Panc1 (cell line): Measurements from ENCODE around the gene SUDS3.
A peak's percentile ranks its signal among the peaks of the same experiment; 100 is the strongest.

Experiments
- POLR2AphosphoS5 ChIP-seq: IDR thresholded peaks from 2 replicates; pipeline ENCODE4 v1.6.1; 2012; ENCODE audit warnings: mild to moderate bottlenecking, low read depth, low read length, moderate library complexity
- SIN3A ChIP-seq: IDR thresholded peaks from 2 replicates; pipeline ENCODE4 v1.6.1; 2012; ENCODE audit warnings: low read depth, mild to moderate bottlenecking, low read length, moderate library complexity, borderline replicate concordance; ENCODE audit not compliant: insufficient read depth
- TF ChIP-seq, protein P1 (sequence below): fragments of 450-650 bp; IDR thresholded peaks from 2 replicates; pipeline ENCODE4 v1.5.1; 2017; ENCODE audit warnings: mild to moderate bottlenecking
- TF ChIP-seq, protein P2 (sequence below), 2 experiments: IDR thresholded peaks; 2 replicates each; pipeline ENCODE4 v1.6.1; 2011 to 2012; ENCODE audit warnings: low read depth in 2 of 2, control low read depth in 1 of 2, low read length in 1 of 2, mild to moderate bottlenecking in 1 of 2, moderate library complexity in 1 of 2; ENCODE audit not compliant: insufficient read depth in 1 of 2

DNA sequence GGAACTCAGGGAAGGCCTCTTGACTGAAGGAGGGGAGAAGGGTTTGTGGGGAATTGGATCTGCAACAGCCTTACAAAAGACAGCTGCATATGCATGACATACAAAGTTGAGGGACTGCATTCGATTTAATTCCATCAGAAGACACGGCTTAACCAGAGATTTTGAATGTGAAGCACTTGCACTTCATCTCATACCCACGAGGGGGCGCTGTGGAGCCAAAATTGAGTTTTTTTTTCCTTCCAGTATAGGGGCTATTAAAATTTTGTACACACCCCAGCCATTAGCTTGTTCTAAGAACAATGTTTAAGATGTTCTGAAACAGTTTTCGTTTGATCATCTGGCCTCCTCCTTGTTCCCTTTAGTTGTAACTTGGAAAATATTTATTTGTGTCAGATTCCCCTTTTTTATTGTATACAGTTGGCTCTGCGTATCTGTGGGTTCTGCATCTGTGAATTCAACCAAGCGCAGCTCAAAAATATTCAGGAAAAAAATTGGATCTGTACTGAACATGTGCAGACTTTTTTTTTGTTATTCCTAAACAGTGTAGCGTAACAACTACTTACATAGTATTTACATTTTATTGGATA is 1.6 kb downstream of the SUDS3 start:
- TF ChIP-seq, protein P1, sequence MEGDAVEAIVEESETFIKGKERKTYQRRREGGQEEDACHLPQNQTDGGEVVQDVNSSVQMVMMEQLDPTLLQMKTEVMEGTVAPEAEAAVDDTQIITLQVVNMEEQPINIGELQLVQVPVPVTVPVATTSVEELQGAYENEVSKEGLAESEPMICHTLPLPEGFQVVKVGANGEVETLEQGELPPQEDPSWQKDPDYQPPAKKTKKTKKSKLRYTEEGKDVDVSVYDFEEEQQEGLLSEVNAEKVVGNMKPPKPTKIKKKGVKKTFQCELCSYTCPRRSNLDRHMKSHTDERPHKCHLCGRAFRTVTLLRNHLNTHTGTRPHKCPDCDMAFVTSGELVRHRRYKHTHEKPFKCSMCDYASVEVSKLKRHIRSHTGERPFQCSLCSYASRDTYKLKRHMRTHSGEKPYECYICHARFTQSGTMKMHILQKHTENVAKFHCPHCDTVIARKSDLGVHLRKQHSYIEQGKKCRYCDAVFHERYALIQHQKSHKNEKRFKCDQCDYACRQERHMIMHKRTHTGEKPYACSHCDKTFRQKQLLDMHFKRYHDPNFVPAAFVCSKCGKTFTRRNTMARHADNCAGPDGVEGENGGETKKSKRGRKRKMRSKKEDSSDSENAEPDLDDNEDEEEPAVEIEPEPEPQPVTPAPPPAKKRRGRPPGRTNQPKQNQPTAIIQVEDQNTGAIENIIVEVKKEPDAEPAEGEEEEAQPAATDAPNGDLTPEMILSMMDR, result peak; percentile 95
- TF ChIP-seq POLR2AphosphoS5 (no peak), SIN3A (no peak)
- TF ChIP-seq, protein P2, sequence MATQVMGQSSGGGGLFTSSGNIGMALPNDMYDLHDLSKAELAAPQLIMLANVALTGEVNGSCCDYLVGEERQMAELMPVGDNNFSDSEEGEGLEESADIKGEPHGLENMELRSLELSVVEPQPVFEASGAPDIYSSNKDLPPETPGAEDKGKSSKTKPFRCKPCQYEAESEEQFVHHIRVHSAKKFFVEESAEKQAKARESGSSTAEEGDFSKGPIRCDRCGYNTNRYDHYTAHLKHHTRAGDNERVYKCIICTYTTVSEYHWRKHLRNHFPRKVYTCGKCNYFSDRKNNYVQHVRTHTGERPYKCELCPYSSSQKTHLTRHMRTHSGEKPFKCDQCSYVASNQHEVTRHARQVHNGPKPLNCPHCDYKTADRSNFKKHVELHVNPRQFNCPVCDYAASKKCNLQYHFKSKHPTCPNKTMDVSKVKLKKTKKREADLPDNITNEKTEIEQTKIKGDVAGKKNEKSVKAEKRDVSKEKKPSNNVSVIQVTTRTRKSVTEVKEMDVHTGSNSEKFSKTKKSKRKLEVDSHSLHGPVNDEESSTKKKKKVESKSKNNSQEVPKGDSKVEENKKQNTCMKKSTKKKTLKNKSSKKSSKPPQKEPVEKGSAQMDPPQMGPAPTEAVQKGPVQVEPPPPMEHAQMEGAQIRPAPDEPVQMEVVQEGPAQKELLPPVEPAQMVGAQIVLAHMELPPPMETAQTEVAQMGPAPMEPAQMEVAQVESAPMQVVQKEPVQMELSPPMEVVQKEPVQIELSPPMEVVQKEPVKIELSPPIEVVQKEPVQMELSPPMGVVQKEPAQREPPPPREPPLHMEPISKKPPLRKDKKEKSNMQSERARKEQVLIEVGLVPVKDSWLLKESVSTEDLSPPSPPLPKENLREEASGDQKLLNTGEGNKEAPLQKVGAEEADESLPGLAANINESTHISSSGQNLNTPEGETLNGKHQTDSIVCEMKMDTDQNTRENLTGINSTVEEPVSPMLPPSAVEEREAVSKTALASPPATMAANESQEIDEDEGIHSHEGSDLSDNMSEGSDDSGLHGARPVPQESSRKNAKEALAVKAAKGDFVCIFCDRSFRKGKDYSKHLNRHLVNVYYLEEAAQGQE (IDR thresholded peaks at IDR 0.05; ENCODE audit: insufficient read depth in 1 of 2, low read depth in 2 of 2, low read length in 1 of 2), result no peak
